Islet precursor cell (in vitro differentiated cells): Measurements from ENCODE around the gene ADSS1.

Experiments used
- DNase-seq: peaks from one replicate; pipeline ENCODE4 v3.0.0-alpha.2; 2018

ADSS1 gene

DNA sequence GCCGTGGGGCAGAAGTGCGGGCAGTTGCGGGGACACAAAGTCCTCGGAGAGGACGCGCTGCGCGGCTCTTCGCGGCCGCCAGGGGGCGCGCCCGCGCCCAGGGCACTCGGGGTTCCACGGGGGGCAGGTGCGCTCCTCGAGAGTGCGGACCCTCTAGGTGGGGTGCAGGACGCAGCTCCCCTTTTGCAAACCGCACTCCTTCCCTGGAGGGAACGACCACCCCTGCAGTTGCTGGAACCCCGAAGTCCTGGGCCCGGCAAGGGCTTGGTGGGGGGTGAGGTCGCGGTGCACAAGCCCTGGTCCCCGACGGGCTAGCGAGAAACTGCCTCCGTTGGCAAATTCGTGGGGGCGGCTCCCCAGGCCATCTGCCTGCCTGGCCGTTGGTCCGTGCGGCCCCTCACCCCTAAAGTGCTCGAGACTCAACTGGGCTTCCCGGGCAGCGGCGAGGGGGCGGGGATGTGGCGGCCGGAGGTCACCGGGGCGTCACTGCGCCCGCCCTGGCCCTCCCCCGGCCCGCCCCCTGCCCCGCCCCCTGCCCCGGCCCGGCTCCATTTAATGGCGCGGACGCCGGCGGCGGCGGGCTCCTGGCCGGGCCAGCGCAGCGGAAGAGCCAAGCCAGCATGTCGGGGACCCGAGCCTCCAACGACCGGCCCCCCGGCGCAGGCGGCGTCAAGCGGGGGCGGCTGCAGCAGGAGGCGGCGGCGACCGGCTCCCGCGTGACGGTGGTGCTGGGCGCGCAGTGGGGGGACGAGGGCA lies at the start of gene ADSS1:
Gene ADSS1, plus strand, starts transcription at position 579 of the 756 bp plus-strand sequence. Its CDS starts 42 bp downstream, at position 621.
- DNase-seq = peak; percentile 82

DNA sequence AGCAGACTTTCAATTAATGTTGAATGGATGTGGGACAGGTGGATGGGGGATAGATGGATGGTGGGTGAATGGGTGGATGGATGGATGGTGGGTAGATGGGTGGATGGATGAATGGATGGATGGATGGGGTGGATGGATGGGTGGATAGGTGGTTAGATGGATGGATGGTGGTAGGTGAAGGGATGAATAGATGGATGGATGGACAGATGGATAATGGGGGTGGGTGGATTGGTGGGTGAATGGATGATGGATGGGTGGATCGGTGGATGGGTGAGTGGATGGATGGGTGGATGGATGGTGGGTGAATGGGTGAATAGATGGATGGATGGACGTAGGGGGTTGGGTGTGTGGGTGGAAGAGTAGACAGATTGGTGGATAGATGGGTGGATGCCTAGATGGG lies 48.6 kb upstream of the ADSS1 start:
- no peak for DNase-seq

GRCh38 chr14:104676130-104676693 lies 47.8 kb upstream of the ADSS1 start:
- DNase-seq = no peak

DNA sequence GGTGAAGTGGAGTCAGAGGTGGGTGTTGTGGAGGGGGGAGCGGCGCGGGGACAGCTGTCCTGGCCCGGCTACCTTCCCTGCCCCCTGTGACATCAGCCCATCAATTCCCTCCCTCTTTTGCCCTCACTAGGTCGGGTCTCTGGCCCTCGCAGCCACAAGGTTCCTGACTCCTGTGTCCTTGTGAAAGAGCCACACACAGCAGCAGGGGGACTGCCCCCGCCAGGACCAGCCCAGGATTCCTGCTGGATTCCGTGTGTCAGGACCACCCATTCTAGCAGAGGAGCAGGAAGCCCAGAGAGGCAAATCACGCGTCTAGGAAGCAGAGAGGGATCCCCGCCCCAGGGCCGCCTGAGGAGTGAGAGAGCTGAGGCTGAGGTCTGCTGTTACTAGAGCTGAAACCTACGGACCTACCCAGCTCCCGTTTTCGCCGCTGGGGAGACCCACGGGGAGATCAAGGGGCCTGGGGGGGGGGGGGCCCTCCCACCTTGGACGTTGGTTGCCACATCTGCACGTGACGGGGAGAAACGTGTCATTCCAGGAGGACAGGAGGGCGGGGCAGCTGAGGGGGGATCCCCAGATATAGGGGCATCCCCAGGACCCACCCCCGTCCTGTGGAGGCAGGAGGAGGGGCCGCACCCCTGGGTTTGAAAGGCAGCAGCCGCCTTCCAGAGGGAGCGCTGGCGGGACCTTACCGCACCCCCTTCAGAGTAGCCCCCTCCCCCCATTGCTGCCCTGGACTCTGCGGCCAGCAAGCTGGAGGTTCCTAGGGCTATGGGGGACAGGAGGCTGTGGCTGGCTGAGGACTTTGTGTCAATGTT lies 47.1 kb upstream of the ADSS1 start:
- DNase-seq = peak; percentile 94

DNA sequence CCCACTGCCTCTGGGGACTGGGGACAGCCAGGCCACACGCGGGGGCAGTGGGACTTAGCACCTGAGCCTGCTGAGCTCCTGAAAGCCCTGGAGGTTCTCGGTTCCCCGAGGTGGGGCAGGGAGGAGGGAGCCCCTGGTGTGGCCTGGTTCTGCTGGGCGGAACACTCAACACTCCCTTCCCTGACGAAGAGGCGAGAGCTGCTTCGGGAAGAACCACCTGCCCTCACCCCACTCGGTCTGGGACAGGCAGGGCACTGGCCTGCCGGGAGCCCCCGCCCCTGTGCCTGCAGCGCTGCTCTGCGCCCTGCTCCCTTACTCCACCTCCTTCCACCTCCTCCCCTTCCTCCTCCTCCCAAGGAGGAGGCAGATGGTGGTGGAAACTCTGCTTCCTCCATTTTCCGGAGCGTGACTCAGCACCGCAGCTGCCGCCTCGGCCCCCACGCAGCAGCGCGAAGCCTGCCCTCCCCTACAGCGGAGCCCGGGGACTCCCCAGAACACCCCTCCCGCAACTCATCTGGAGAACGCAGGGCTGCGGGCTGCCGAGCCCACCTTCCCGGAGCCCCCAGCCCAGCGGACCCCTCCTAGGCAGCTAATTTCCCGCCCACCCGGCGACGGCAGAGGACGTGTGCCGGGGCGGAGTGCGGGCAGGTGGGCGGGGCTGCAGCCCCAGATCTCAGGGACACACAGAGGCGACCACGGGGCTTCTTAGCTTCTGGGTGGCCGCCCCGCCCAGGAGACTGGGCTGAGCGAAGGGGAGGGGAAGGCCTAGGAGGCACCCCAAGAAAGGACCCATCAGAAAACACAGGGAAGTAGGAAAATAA lies 46.3 kb upstream of the ADSS1 start:
- peak; percentile 95 for DNase-seq

DNA sequence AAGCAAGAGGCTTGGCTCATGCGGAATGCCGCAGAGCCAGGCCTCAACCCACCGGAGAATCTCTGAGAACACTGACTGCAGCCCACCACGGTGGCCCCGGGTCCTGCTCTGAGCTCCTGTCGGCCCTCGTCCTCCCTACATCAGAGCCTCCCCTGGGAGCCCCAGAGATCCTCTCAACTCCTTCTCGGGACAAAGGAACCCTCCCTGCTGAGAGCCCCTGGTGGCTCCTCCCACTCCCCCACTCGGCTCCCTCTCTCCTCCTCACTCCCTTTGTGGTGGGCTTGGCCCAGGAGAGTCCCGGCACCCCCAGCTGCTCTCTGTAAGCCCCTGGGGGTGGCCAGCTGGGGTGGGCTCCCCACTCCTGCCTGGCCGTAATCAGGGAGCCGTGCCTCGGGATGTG lies 45.7 kb upstream of the ADSS1 start:
- no peak for DNase-seq

DNA sequence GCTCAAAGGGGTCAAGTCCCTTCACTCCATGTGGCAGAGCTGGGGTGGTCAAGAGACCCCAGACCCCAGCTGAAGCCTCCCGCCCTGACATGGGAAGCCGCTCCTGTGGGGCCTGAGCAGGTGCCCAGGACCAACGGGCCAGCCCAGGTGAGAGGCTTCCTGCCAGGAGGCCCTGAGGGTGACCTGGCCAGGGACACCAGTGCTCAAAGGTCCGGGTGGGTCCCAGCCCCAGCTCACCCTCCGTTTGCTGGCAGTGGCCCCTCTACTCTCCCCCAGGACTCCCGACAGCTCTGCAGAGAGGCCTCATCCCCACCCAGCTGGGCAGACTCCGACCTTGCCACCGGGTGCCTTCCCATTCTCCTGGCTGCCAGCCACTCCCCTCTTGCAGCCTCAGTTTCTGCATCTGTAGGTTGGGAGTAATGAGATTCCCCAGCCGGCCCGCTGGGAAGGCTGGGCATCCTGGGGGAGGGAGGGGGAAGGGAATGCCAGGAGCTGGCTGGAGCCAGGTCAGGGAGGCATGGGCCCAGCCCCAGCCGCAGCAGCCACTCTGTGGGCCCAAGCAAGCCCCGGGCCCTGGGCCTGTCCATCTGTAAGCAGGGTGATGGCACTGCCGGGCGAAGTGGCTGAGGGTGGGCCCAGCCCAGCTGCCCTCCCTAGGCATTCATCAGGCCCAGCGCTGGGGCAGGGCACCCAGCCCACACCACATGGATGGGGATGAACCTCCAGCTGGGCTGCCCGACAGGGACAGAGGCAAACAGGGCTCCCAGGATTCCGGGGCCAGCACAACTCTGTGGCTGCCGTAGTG lies 44.9 kb upstream of the ADSS1 start:
- no peak for DNase-seq

- DNase-seq = peak; percentile 86
These were observed 43.8 kb upstream of the ADSS1 start for GRCh38 chr14:104680056-104680805.

GRCh38 chr14:104680806-104681688 lies 43.0 kb upstream of the ADSS1 start:
- DNase-seq = peak; percentile 81

DNA sequence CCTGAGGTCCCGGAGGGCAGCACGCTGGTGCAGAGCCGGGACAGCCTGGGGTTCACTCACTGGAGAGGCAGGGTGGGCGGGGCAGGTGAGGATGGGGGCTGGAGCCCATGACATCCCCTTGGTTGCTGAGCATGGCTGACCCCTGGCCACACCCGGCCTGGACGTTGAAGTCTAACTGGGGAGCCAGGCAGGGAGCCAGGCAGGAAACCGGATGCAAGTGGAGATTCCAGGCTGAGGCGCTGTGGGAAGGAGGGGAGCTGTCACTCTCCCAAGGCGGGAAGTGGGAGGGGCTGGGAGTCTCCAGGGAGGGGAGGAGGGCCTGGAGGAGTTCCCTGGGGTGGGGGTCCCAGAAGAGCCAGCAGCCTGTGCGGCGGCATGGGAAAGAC lies 42.3 kb upstream of the ADSS1 start:
- DNase-seq = peak; percentile 97

- peak; percentile 98 for DNase-seq
These were observed 41.9 kb upstream of the ADSS1 start for GRCh38 chr14:104682107-104682593.

- DNase-seq = no peak
These were observed 40.2 kb upstream of the ADSS1 start for GRCh38 chr14:104683653-104684448.

DNA sequence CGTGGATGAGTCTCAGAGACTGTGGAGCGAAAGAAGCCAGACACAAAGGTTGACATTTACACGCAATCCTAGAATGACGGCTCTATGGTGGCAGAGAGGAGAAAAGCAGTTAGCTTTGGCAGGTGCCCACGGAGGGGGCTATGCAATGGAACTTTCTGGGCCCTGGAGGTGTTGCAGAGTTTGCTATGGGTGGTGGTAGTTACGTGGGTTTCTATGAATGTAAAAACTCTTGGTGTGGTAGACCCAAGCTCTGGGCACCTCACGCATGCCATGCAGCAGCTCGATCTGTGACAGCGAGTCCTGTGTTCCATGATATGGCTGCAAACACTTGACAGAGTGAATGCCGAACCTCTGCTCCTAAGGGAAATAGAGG lies 39.6 kb upstream of the ADSS1 start:
- DNase-seq = no peak

DNA sequence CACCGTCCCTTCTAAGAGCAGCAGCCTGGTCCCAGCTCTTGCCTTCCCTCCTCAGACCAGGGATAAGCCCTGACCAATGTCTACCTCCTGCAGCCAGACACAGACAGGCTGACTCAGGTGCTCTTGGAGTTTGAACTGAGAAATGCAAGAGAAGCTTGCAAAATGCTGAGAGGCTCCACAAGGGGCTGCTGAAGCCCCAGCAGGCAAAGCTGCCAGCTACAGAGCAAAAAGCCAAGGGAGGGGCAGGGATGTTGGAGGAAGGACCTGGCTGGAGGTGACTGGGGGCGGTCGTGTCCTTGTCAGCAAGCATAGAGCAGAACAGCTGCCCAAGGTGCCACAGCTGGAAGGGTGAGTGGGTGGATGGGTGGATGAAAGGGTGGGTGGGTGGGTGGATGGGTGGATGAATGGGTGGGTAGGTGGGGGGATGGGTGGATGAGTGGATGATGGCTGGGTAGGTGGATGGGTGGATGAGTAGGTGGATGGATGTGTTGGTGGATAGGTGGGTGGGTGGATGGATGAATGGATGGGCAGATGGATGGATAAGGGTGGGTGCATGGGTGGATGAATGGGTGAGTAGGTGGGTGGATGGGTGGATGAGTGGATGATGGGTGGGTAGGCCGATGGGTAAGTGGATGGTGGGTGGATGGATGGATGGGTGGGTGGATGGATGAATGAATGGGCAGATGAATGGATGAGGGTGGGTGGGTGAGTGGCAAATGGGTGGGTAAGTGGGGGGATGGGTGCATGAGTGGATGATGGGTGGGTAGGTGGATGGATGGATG lies 38.6 kb upstream of the ADSS1 start:
- peak; percentile 85 for DNase-seq

GRCh38 chr14:104685998-104686610 lies 37.9 kb upstream of the ADSS1 start:
- no peak for DNase-seq

DNA sequence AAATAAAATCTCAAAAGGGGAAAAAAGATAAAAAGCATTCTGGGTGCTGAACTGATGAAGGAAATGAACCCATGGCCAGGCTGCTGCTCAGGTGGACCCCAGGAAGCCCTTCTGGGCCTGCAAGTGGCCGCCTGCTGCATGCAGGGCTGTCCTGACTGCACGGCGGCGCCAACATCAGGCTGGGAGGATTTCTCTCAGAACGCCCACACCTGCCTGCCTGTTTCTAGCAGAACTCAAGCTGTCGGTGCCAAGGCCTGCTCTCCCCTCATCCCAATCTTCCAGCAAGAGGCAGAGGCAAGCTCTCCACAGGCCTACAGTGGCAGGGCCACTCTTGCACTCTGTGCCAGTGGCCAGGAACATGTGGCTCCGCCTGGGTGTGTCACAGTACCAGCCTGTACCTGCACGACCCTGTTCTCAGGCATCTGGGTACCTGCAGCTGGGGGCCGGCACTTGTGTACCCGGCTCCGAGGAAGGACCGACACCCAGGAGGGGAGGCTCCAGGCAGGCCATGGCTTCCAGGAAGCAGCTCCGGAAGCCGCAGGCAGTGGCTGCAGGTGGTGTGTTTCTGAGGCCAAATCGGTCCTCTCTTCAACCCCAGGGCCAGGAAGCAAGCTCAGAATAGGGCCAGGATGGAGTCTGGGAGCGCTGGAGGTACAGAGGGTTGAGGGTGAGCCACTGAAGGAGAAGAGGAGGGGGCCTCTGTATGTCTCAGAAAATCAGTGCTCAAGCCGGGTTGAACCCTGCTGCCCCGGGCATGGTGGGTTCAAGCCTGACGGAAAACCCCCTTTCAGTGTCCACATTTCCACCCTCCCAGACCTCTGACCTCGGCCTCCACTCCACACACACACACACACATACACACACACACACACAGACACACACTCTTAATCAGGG lies 37.2 kb upstream of the ADSS1 start:
- DNase-seq = no peak
